ENCODE data around the gene GRM8.
"Not testable (repeated sequence)": the region's sequence is repeated elsewhere in the genome, so short reads cannot be mapped to it uniquely, and the experiment has no call there.

GRCh38 chr7:126887980-126888379, 364.8 kb downstream of the GRM8 start:
- TF ChIP-seq EP300, CTCF, POLR2A, POLR2AphosphoS5 (IDR thresholded peaks at IDR 0.05): not testable (repeated sequence)

Measured in upper lobe of left lung (tissue), 4 donors.